22Rv1 (cell line): ENCODE data around the gene GNAL.

ENCODE experiments used
- H3K27ac ChIP-seq: fragments of 450-650 bp; 2 replicates; pipeline ENCODE4 v1.5.1; 2017
- CTCF ChIP-seq: fragments of 450-650 bp; IDR thresholded peaks from 2 replicates; pipeline ENCODE4 v1.5.1; 2017; ENCODE audit warnings: mild to moderate bottlenecking
- ZFX ChIP-seq: fragments of 450-650 bp; IDR thresholded peaks from 2 replicates; pipeline ENCODE4 v1.6.1; 2017; ENCODE audit warnings: antibody characterized with exemption, borderline replicate concordance

Gene GNAL

GRCh38 chr18:11866764-11867163 is 177.7 kb downstream of the GNAL start:
- TF ChIP-seq CTCF (no peak), ZFX (no peak)

DNA sequence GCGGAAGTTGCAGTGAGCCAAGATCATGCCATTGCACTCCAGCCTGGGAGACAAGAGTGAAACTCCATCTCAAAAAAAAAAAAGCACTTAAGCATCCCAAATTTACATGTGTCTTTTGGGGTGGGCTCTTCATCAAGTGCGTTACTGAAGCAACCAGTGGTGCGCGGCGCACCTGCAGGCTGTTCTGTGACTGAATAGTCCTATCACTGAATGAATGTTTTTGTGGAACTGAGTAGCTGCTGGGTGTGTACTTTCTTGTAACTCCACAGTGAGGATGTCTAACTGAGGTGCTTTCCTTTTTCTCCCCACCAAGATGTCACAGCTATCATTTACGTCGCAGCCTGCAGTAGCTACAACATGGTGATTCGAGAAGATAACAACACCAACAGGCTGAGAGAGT is 179.2 kb downstream of the GNAL start:
- TF ChIP-seq CTCF (no peak), ZFX (no peak)
- no peak overlapping the region for H3K27ac ChIP-seq

More at GRCh38 chr18:11866764-11867163, 177.7 kb downstream of the GNAL start:
- no peak overlapping the region for H3K27ac ChIP-seq

GRCh38 chr18:11871501-11871900 is 182.4 kb downstream of the GNAL start:
- H3K27ac ChIP-seq, result no peak overlapping the region
- TF ChIP-seq CTCF (no peak), ZFX (no peak)

DNA sequence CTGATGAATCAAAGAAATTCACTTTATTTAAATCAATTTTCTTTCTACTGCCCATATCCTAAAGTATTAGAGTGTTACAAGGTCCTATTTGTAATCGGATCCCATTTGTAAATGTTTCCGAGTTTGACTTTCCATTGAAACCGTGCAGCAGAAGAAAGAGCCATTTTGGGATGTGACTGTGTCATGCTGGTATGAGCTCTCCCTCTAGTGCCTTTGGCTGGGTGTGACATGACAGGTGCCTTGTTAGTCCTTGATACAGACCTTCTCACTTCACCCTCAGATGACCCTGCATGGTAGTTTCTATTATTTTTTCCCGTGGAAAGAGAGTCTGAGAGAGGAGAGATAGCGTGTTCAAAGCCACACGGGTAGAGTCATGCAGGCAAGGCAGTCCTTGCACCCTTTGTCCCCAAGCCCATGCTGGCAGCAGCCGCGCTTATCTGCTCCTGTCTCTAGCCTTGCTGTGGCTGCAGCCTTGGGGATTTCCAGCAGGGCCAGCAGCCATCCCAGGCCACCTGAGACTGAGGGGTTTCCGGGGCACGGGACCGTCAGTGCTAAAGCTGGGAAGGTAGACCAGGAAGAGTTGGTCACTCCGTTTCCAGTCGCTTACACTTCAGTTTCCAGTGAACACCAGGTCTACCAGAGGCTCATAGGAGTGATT is 183.5 kb downstream of the GNAL start:
- no peak overlapping the region for H3K27ac ChIP-seq
- TF ChIP-seq ZFX, result no peak
- peak; percentile 52 for TF ChIP-seq CTCF

GRCh38 chr18:11873670-11874340 is 184.7 kb downstream of the GNAL start:
- TF ChIP-seq ZFX (no peak), CTCF (no peak)
- H3K27ac ChIP-seq, result no peak overlapping the region

- H3K27ac ChIP-seq, result no peak overlapping the region
- TF ChIP-seq CTCF (no peak), ZFX (no peak)
Measured at GRCh38 chr18:11874676-11875075, 185.6 kb downstream of the GNAL start.

DNA sequence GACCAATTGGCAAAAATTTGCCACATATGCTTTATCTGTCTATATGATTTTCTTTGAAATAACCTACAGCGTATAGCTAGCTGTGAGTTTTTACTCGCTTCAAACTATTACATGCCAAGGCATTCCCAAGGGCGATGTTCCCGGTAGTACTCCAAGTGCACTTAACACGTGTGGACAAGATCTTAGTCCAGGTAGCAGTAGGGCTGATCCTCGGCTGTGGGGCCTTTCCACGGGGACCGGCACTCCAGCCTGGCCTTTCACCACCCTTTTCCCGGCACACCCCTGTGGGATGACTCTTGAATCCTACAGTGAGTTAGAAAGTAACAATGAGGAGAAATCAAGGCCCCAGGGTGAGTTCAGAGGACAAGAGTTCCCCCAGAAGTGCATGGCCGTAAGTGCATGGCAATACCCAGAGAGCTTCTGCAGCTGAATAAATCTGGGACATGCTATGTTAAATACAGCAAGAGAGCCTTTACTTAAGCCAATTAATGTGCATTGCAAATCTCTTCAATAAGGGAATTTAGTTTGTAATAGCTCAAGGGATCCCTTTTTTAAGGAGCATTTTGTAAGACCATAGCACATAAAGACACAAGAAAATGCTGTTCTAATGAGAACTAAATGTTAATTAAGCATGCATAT is 188.6 kb downstream of the GNAL start:
- H3K27ac ChIP-seq, result no peak overlapping the region
- TF ChIP-seq CTCF, result no peak
- no peak for TF ChIP-seq ZFX
